ENCODE results near the gene NBPF12. TPM values are rescaled to one million over a fixed set of nuclear protein-coding genes. Genes with fewer than 3 reads are reported as not detected.

NBPF12 gene
- total RNA-seq = 3.7 and 4.8 TPM in 2 replicates

GRCh38 chr1:146938242-146938902 lies at the start of gene NBPF12:
TSS of gene NBPF12 (plus strand) at chr1:146938324. CDS start at chr1:146960144, 21,820 bp downstream.

Other genes starting within 250 kb of the NBPF12 start
- gene PRKAB2, start 234.1 kb downstream of the NBPF12 start, total RNA-seq = 8.8 and 10.4 TPM in 2 replicates